ENCODE data around the gene SEL1L.
A peak's percentile ranks its signal among the peaks of the same experiment; 100 is the strongest.
"Not testable (repeated sequence)": the region's sequence is repeated elsewhere in the genome, so short reads cannot be mapped to it uniquely, and the experiment has no call there.

Gene SEL1L

DNA sequence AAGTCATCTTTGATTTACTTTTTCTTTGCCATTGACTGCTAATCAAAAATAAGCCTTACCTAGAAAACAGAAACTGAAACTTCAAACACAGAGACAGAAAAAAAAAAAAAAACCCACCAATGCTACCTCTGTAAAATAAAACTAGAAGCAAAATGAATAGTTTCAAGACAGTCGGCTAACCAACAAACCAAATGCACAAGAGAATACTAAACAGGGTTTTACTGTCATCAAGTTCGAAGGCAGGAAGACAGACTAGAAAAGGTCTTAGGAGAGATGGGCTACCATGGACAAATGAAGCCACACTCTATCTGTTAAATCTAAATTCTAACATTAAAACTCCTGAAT, 59.5 kb downstream of the SEL1L start:
- peak; percentile 10 for DNase-seq (ENCODE audit: low spot score)

DNA sequence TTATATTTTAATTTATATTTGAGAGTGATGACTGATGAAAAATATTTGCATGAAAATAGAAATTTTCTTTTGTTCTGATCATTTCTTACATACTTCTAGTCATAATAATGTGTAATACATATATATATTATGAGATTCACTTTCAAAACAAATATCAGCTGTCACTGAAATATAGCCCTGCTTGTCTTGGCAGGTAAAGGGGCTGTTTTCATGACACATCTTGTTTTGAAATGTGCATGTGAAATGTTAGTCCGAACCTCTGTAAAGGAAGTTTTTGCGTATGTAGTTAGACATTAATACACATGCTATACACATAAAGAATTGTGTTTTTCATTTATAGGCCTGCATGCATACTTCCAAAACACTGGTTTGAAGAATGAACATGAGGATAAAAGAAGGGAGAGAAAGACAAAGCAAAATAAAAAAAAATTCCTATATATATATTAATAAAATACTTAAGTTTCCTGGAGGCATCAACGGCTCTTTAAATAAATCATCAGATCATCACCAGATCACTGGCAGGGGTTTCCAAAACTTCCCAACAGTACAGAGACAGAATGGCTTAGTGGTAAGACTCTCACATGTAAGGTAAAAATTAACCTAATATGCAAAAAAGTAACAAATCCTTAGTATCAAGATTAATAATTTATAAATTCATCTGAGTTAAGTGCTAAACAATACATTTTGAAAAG, 60.1 kb downstream of the SEL1L start:
- DNase-seq (ENCODE audit: low spot score), result no peak

- DNase-seq (ENCODE audit: low spot score), result no peak
These were observed 61.4 kb downstream of the SEL1L start for GRCh38 chr14:81472096-81472800.

DNA sequence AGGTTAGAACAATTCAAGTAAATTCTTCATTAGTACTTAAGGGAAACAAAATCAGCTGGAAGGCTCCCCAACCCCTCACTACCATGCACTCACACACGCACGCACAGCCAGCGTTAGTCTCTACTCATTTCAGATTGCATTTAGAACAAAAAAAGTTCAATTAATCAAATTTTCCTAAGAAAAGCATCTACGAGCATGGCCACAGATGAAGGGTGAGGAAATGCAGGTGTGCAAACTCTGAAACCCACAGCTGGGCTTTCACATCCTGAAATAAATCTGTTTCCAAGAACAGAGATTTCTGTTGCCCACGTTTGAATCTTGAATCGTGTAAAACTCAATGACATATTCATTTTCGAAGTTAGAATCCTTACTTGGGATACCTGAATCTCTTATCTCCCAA, 62.6 kb downstream of the SEL1L start:
- DNase-seq (ENCODE audit: low spot score), result no peak

DNA sequence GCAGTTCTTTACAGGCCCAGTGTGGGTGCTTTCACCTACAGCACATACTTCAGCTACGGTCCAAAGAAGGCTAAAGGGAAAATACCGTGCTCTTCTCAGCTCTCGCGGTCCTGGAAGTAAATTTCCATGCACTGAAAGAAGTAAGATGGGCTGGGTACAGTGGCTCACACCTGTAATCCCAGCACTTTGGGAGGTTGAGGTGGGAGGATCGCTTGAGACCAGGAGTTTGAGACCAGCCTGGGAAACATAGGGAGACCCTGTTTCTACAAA, 63.2 kb downstream of the SEL1L start:
- DNase-seq (ENCODE audit: low spot score), result not testable (repeated sequence)

DNA sequence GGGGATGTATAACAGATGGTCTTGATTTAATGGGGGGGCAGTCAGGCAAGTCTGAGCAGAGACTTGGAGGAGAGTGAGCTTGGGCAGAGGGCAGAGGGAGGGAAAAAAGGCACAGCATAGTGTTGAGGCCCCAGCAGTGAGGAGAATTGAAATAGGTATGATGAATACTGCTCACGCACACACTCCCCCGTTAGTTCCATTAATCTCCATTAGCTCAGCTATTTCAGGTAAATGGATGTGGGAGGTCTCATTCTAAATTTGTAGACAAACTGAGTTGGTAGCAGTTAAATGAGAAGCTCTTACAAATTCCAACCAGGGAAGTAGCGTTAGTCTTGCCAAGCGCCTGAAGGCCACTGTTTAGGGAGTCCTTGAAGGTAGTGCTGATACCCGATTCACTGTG, 66.8 kb downstream of the SEL1L start:
- DNase-seq (ENCODE audit: low spot score), result no peak

DNA sequence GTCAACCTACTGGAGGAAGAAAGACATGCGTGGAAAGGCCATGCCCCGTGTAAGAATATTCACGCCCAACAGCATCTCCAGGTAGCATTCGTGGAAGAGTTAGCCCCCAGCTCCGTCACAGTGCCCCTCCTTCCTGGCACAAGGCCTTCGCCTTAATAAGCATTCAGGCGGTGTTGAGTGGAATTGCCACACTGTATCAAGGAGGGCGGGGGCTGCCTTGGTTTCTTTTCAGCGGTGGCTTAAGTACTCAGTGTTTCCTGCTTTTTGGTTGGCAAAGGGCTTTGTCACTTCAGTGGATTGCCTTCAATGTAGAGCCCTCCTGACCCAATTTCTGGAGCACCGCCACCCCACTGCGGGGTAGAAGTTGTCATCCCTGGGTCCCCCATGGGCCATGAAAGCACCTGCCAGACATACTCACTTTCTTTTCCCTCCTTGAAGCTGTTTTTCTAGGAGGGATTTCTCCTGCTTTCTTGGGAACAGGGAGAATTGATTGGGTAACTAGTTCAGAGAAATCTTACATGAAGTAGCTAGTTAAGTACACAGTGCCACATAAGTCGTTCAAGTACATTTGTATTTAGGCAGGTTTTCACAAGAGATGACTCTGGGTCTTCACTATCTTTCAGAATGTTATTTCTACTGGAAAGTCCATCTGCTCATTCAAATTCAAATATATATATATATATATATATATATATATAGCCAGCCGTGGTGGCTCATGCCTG, 68.0 kb downstream of the SEL1L start:
- no peak for DNase-seq (ENCODE audit: low spot score)

DNA sequence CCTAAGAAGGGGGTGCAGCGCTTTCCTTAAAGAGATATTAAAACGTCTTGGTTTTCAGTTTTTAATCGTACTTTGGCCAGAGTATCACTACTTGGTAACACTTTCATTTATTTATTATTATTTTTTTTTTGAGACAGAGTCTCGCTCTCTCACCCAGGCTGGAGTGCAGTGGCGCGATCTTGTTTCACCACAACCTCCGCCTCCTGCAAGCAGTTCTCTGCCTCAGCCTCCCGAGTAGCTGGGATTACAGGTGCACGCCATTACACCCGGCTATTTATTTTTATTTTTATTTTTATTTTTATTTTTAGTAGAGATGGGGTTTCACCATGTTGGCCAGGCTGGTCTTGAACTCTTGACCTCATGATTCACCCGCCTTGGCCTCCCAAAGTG, 68.7 kb downstream of the SEL1L start:
- not testable (repeated sequence) for DNase-seq (ENCODE audit: low spot score)

- DNase-seq (ENCODE audit: low spot score), result peak; percentile 67
These were observed 69.2 kb downstream of the SEL1L start for GRCh38 chr14:81464253-81465002.

- DNase-seq (ENCODE audit: low spot score), result not testable (repeated sequence)
These were observed 71.3 kb downstream of the SEL1L start for GRCh38 chr14:81462356-81462755.

GRCh38 chr14:81459912-81460311, 73.7 kb downstream of the SEL1L start:
- DNase-seq (ENCODE audit: low spot score), result no peak

- DNase-seq (ENCODE audit: low spot score), result no peak
These were observed 75.3 kb downstream of the SEL1L start for GRCh38 chr14:81458352-81458751.

- no peak for DNase-seq (ENCODE audit: low spot score)
These were observed 78.3 kb downstream of the SEL1L start for GRCh38 chr14:81455390-81455789.

GRCh38 chr14:81454572-81455218, 79.0 kb downstream of the SEL1L start:
- no peak for DNase-seq (ENCODE audit: low spot score)

DNA sequence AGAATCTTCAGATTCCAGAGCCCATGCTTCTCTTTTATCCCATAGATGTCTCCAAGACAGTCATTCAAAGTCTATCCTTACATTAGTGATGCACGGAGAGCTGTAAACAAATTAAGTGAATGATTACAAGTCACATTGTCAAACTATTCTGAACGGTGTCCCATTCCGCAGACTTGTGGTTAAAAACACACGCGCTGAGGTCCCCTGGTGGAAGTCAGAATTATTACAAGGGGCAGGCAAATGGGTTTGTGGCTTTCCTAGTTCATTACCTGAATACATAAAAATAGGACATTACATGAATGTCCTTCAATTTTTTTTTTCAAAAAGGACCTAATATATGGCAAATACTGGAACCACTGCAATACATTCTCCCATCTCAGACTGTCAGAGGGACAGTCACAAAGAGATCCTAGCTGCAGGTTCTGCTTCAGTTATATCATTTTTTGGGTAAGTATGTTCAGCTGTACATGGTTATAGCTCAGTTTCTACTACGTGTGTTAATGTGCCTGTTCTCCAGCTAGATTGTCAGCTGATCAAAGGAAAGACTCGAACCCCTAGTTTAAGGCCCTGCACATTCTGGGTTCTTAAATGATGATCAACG, 80.4 kb downstream of the SEL1L start:
- peak; percentile 50 for DNase-seq (ENCODE audit: low spot score)

DNA sequence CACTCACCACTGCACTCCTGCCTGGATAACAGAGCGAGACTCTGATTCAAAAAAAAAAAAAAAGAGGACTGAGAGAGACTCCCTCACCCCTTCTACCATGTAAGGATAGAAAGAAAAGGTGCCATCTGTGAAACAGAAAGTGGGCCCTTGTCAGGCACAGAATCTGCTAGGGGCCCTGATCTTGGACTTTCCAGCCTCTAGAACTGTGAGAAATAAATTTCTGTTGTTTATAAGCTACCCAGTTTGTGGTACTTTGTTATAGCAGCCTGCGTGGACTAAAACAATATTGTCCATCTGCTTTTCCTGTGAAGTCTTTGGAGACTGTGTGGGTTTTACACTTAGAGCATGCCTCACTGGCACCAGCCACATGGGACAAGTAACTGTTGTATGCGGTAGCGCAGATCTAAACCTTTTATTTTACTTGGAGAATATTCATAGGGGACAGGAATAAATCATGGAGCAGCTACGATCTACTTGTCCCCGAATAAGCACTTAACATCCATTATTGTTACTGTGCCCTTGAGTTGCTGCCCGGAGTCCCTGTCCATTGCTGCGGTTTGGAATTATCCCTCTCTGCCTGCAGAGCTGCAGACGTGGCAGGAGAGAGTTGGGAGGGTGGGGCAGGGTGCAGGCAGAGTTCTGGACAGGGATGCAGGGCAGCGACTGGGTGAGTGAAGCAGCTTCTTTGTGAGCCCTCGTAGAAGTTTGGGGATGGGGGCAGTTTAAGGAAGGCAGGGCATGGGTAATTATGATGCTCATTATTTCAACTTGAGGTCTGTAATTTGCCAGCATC, 81.1 kb downstream of the SEL1L start:
- DNase-seq (ENCODE audit: low spot score), result no peak

DNA sequence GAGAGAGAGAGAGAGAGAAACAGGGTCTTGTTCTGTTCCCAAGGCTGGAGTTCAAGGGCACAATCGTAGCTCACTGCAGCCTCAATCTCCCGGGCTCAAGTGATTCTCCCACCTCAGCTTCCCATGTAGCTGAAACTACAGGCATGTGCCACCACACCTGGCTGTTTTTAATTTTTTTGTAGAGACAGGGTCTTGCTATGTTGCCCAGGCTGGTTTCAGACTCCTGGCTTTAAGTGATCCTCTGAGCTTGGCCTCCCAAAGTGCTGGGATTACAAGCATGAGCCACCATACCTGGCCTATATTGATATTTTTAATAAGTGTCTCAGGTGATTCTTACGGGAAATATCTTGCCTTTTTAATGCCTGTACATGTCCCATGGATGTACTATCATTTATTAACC, 82.7 kb downstream of the SEL1L start:
- no peak for DNase-seq (ENCODE audit: low spot score)

GRCh38 chr14:81450100-81450531, 83.5 kb downstream of the SEL1L start:
- no peak for DNase-seq (ENCODE audit: low spot score)

DNA sequence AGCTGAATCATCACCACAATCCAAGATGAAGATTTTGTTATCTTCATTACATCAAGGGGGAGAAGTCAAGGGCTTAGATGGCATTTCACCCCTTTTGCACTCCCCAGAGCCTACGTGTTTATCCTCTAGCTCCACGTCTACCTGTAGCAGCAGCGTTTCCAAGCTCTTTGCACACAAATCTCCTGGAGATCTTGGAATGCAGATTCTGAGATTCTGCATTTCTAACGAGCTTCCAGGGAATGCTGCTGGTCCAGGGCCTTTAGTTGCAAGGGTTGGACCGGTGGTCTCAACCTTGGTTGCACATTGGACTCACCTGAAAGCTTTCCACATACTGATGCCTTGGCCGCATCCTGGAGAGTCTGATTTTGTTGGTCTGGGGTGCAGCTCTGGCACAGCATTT, 84.1 kb downstream of the SEL1L start:
- DNase-seq (ENCODE audit: low spot score), result no peak

DNA sequence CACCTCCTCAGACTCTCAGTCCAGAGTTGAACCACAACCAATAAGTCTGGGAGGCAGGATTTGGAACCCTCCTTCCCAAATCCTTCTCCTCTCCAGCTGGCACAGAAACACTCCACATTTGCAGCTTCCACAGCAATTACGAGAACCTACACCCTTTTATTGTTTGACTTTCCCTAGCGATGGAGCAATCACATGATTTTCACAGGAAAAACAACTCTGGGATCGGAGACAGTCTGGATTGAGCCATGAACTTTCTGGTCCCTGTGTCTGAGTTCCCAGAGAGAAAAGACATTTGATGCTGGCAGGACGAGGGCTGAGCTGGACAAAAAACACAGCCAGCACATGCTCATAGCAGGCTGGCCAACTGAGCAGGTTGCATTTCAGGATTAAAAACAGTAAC, 84.5 kb downstream of the SEL1L start:
- DNase-seq (ENCODE audit: low spot score), result no peak

Measured in CD4-positive, alpha-beta T cell treated with Interleukin-6 at 100 ng/mL for 8 hours (primary cell).